ENCODE results near the gene UBE2O. TPM values are rescaled to one million over a fixed set of nuclear protein-coding genes. Genes with fewer than 3 reads are reported as not detected.

UBE2O gene
- total and polyA plus RNA-seq, 10 donors, result 7.2 to 55.9 (median 30.4) TPM

GRCh38 chr17:76405967-76406647 is 46.8 kb downstream of the UBE2O start:
- Histone ChIP-seq H3K9me3 (no peaks in the 10 kb centered on the region), H3K27me3 (replicated peaks in 1 of 7) (no peaks in the 10 kb centered on the region), H3K4me1 (peaks cover 12 to 45% (median 39%) of the 10 kb centered on the region in 6 donors), H3K36me3 (peaks cover 0 to 60% (median 40%) of the 10 kb centered on the region in 6 donors), H3K4me3 (no peak overlapping the region), H3K27ac (peak overlapping the region in 4 of 8 donors; percentile 30 to 51 (median 34))
- peak; percentile 73 for DNase-seq
- WGBS, 5 donors, result 60 to 74% (median 66%) methylated on average over 16 of the region's 16 CpGs
- TF ChIP-seq POLR2AphosphoS5 (IDR thresholded peaks at IDR 0.05), result peak in 1 of 3 donors; percentile 47
- TF ChIP-seq, protein P1, sequence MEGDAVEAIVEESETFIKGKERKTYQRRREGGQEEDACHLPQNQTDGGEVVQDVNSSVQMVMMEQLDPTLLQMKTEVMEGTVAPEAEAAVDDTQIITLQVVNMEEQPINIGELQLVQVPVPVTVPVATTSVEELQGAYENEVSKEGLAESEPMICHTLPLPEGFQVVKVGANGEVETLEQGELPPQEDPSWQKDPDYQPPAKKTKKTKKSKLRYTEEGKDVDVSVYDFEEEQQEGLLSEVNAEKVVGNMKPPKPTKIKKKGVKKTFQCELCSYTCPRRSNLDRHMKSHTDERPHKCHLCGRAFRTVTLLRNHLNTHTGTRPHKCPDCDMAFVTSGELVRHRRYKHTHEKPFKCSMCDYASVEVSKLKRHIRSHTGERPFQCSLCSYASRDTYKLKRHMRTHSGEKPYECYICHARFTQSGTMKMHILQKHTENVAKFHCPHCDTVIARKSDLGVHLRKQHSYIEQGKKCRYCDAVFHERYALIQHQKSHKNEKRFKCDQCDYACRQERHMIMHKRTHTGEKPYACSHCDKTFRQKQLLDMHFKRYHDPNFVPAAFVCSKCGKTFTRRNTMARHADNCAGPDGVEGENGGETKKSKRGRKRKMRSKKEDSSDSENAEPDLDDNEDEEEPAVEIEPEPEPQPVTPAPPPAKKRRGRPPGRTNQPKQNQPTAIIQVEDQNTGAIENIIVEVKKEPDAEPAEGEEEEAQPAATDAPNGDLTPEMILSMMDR (IDR thresholded peaks at IDR 0.05 in 8 of 11, conservative IDR thresholded peaks at IDR 0.05 in 3 of 11), result no peak
- intact Hi-C loops (cut with DNase I; ENCODE audit: low total_unique reads), result loop anchor here (5.0 to 10.0 kb wide), 2 partner anchors 49 to 101 kb away; partner anchors contain the start of gene UBE2O

DNA sequence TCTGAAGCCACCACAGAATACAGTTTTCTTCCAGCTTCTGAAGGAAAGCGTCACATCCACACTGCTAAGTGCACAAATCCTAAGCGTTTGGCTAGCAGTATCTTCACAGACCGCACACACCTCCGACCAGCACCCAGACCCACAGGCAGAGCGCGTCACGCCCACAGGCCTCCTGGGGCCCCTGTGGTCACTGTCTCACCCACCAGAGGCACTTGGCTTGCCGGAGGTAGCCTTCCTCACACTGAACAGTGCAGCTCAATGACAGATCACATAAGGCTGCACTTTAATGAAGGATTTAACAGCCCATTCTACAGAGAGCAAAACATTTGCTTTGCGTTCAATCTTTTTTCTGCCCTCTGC is 47.4 kb downstream of the UBE2O start:
- Histone ChIP-seq H3K4me1 (peaks cover 12 to 45% (median 39%) of the 10 kb centered on the region in 6 donors), H3K36me3 (peaks cover 0 to 60% (median 45%) of the 10 kb centered on the region in 6 donors), H3K27me3 (replicated peaks in 1 of 7) (no peaks in the 10 kb centered on the region), H3K9me3 (no peaks in the 10 kb centered on the region), H3K4me3 (no peak overlapping the region), H3K27ac (peak overlapping the region in 1 of 8 donors; percentile 30)
- DNase-seq, result peak; percentile 71
- TF ChIP-seq POLR2AphosphoS5 (IDR thresholded peaks at IDR 0.05), result no peak
- TF ChIP-seq, protein P1 (IDR thresholded peaks at IDR 0.05 in 8 of 11, conservative IDR thresholded peaks at IDR 0.05 in 3 of 11), result no peak
- no peak for TF ChIP-seq POLR2A (IDR thresholded peaks at IDR 0.05)
- intact Hi-C loops (cut with DNase I; ENCODE audit: low total_unique reads), result loop anchor here (5.0 to 10.0 kb wide), 2 partner anchors 49 to 102 kb away; partner anchors contain the start of gene UBE2O
- WGBS, 5 donors, result 67 to 80% (median 78%) methylated on average over 9 of the region's 9 CpGs

DNA sequence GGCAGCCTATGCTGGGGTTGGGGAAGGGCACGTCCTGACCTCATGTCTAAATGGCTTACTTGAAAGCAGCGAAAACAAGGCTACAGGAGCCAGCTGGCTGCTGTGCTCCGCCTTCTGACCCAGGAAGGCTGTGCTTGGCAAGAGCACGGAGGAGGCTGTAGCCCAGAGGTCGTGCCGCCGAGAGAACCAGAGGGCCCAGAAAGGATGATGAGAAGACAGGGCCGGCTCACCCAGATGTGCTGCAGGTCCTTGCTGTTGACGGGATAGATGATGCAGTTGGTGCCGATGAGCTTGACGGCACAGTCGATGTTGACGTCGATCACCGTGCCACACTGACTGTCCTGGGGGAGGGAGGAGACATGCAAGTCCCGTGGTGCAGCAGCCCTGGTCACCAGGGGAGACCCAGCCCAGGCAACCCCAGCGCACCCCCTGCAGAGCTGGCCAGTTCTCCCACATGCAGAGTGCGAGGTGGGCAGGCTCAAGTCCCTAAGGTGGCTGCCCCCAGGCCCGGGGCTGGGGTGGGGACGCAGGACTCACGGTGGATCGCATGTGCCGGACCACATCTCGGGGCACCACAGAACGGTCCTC is 47.9 kb downstream of the UBE2O start:
- Histone ChIP-seq H3K36me3 (peaks cover 0 to 60% (median 50%) of the 10 kb centered on the region in 6 donors), H3K27me3 (replicated peaks in 1 of 7) (no peaks in the 10 kb centered on the region), H3K4me1 (peaks cover 12 to 45% (median 39%) of the 10 kb centered on the region in 6 donors), H3K27ac (peak overlapping the region in 3 of 8 donors; percentile 11 to 30 (median 19)), H3K9me3 (no peaks in the 10 kb centered on the region), H3K4me3 (no peak overlapping the region)
- 78 to 90% (median 85%) methylated on average over 17 to 25 of the region's 25 CpGs for whole genome bisulfite sequencing, 5 donors
- TF ChIP-seq POLR2AphosphoS5 (IDR thresholded peaks at IDR 0.05) (peak in 2 of 3 donors; percentile 44 to 47), POLR2A (IDR thresholded peaks at IDR 0.05) (no peak)
- TF ChIP-seq, protein P1 (IDR thresholded peaks at IDR 0.05 in 8 of 11, conservative IDR thresholded peaks at IDR 0.05 in 3 of 11), result no peak
- intact Hi-C loops (cut with DNase I; ENCODE audit: low total_unique reads), result loop anchor here (5.0 to 10.0 kb wide), 2 partner anchors 50 to 102 kb away; partner anchors contain the start of gene UBE2O
- peak; percentile 73 for DNase-seq

GRCh38 chr17:76404256-76404655 is 48.7 kb downstream of the UBE2O start:
- 82 to 94% (median 87%) methylated on average over 6 of the region's 6 CpGs for WGBS, 5 donors

More at GRCh38 chr17:76404256-76404655, 48.7 kb downstream of the UBE2O start:
- H3K27me3 ChIP-seq (replicated peaks in 1 of 7), result no peaks in the 10 kb centered on the region
- TF ChIP-seq POLR2A (IDR thresholded peaks at IDR 0.05) (no peak), POLR2AphosphoS5 (IDR thresholded peaks at IDR 0.05) (no peak)
- TF ChIP-seq, protein P1 (IDR thresholded peaks at IDR 0.05 in 8 of 11, conservative IDR thresholded peaks at IDR 0.05 in 3 of 11), result no peak
- H3K4me1 ChIP-seq, result peaks cover 12 to 47% (median 40%) of the 10 kb centered on the region in 6 donors
- peaks cover 0 to 62% (median 57%) of the 10 kb centered on the region in 6 donors for H3K36me3 ChIP-seq
- intact Hi-C loops (cut with DNase I; ENCODE audit: low total_unique reads), result loop anchor here (10.0 kb wide), 1 partner anchor 51 kb away; the partner anchor contains the start of gene UBE2O
- peak; percentile 30 for DNase-seq
- H3K4me3 ChIP-seq, result no peak overlapping the region
- H3K27ac ChIP-seq, result peak overlapping the region in 4 of 8 donors; percentile 10 to 39 (median 15)
- H3K9me3 ChIP-seq, result no peaks in the 10 kb centered on the region

Measured in spleen (tissue), 11 donors.